Measurements from ENCODE around the gene GJB2.
"Not testable (repeated sequence)": the region's sequence is repeated elsewhere in the genome, so short reads cannot be mapped to it uniquely, and the experiment has no call there.

GJB2 gene

DNA sequence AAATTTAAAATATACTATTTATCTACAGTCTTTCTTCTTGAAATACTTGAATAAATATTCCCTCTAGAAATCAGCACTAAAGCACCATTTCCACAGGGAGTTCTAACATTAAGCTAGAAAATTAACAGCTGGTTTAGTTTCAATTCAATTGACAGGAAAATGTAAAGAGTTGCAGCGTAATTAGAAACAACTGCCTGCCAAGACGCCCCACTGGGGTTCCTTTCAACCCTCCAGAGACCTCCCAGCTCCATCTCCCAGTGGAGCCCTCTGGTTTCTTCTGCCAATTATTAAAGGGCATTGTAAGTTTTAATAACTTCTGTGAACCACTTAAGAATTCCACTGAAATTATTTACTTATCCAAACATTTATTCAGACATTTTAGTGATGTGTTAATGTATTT lies 36.0 kb downstream of the GJB2 start:
- Histone ChIP-seq H3K27me3 (ENCODE audit: insufficient read depth, low read depth) (no peaks in the 10 kb centered on the region; the same call in 1 of the 2 replicates), H3K4me3 (IDR thresholded peaks at IDR 0.05; ENCODE audit: insufficient read depth, low read depth, low read length) (no peak overlapping the region), H3K4me1 (ENCODE audit: low read depth, poor library complexity, severe bottlenecking) (no peaks in the 10 kb centered on the region), H3K36me3 (ENCODE audit: insufficient read depth) (no peaks in the 10 kb centered on the region), H4K20me1 (ENCODE audit: insufficient read depth) (no peaks in the 10 kb centered on the region), H3K27ac (no peak overlapping the region), H3K9ac (no peak overlapping the region), H2AFZ (ENCODE audit: low read depth) (no peak overlapping the region), H3K4me2 (no peak overlapping the region), H3K79me2 (ENCODE audit: insufficient read depth, low read depth) (no peaks in the 10 kb centered on the region)
- TF ChIP-seq, protein P1, sequence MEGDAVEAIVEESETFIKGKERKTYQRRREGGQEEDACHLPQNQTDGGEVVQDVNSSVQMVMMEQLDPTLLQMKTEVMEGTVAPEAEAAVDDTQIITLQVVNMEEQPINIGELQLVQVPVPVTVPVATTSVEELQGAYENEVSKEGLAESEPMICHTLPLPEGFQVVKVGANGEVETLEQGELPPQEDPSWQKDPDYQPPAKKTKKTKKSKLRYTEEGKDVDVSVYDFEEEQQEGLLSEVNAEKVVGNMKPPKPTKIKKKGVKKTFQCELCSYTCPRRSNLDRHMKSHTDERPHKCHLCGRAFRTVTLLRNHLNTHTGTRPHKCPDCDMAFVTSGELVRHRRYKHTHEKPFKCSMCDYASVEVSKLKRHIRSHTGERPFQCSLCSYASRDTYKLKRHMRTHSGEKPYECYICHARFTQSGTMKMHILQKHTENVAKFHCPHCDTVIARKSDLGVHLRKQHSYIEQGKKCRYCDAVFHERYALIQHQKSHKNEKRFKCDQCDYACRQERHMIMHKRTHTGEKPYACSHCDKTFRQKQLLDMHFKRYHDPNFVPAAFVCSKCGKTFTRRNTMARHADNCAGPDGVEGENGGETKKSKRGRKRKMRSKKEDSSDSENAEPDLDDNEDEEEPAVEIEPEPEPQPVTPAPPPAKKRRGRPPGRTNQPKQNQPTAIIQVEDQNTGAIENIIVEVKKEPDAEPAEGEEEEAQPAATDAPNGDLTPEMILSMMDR (conservative IDR thresholded peaks at IDR 0.05; ENCODE audit: low read depth, low read length): no peak

DNA sequence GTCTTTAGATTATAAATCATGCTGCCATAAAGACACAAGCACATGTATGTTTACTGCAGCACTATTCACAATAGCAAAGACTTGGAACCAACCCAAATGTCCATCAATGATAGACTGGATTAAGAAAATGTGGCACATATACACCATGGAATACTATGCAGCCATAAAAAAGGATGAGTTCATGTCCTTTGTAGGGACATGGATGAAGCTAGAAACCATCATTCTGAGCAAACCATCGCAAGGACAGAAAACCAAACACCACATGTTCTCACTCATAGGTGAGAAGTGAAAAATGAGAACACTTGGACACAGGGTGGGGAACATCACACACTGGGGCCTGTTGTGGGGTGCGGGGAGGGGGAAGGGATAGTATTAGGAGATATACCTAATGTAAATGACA lies 39.4 kb downstream of the GJB2 start:
- H3K36me3 ChIP-seq (ENCODE audit: insufficient read depth); H2AFZ ChIP-seq (ENCODE audit: low read depth); H3K9ac ChIP-seq; H3K4me1 ChIP-seq (ENCODE audit: low read depth, poor library complexity, severe bottlenecking); H3K27ac ChIP-seq; H4K20me1 ChIP-seq (ENCODE audit: insufficient read depth); H3K27me3 ChIP-seq (ENCODE audit: insufficient read depth, low read depth); H3K4me3 ChIP-seq (IDR thresholded peaks at IDR 0.05; ENCODE audit: insufficient read depth, low read depth, low read length); H3K4me2 ChIP-seq; H3K79me2 ChIP-seq (ENCODE audit: insufficient read depth, low read depth): not testable (repeated sequence)

DNA sequence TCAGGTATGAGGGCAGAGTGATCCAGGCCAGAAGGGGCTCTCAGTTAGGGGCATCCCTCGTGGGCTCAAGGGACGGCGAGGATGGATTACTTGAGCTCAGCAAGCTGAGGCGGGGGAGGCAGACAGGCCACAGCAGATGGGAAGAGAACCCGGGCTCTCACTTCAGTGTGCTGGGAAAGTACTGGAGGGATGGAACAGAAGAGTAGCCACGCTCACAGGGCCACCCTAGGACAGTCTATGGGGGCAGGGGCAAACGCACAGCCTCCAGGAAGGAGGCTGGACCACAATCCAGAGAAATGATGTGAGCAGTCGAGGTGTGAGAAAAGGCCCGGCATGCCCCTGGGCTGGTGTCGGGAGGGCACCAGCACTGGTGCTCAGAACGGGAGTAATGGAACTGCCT lies 41.1 kb downstream of the GJB2 start:
- Histone ChIP-seq H3K36me3 (ENCODE audit: insufficient read depth) (no peaks in the 10 kb centered on the region), H2AFZ (ENCODE audit: low read depth) (no peak overlapping the region), H3K79me2 (ENCODE audit: insufficient read depth, low read depth) (no peaks in the 10 kb centered on the region), H3K27ac (no peak overlapping the region), H4K20me1 (ENCODE audit: insufficient read depth) (no peaks in the 10 kb centered on the region), H3K4me3 (IDR thresholded peaks at IDR 0.05; ENCODE audit: insufficient read depth, low read depth, low read length) (no peak overlapping the region), H3K4me1 (ENCODE audit: low read depth, poor library complexity, severe bottlenecking) (peaks cover 13% of the 10 kb centered on the region), H3K27me3 (ENCODE audit: insufficient read depth, low read depth) (no peaks in the 10 kb centered on the region), H3K4me2 (no peak overlapping the region), H3K9ac (no peak overlapping the region)
- TF ChIP-seq, protein P1 (conservative IDR thresholded peaks at IDR 0.05; ENCODE audit: low read depth, low read length): no peak

DNA sequence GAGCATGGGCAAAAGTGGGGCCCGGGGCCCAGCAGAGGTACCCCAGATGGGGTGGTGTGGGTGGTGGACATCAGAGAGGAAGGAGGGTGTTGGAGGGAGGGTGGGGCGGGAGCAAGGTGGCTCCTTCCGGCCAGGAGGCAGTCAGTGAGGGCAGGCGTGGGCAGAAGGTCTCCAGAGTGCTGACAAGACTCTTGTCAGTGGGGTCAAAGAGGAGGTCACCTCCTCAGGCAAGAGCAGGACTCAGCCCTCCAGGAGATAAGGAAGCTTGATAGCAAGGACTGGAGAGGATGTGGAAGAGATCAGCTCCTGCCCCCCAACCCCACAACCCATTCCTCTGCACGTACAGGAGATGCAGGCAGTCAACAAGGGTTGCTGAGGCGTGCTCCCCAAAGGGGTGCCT lies 41.7 kb downstream of the GJB2 start:
- no peak overlapping the region for H3K4me3 ChIP-seq (IDR thresholded peaks at IDR 0.05; ENCODE audit: insufficient read depth, low read depth, low read length)
- no peaks in the 10 kb centered on the region for H3K36me3 ChIP-seq (ENCODE audit: insufficient read depth)
- no peak overlapping the region for H3K9ac ChIP-seq
- TF ChIP-seq, protein P1 (conservative IDR thresholded peaks at IDR 0.05; ENCODE audit: low read depth, low read length): no peak
- H4K20me1 ChIP-seq (ENCODE audit: insufficient read depth): no peaks in the 10 kb centered on the region
- no peak overlapping the region for H2AFZ ChIP-seq (ENCODE audit: low read depth)
- peaks cover 18% of the 10 kb centered on the region for H3K4me1 ChIP-seq (ENCODE audit: low read depth, poor library complexity, severe bottlenecking)
- H3K4me2 ChIP-seq: no peak overlapping the region
- no peaks in the 10 kb centered on the region for H3K27me3 ChIP-seq (ENCODE audit: insufficient read depth, low read depth)
- no peaks in the 10 kb centered on the region for H3K79me2 ChIP-seq (ENCODE audit: insufficient read depth, low read depth)
- no peak overlapping the region for H3K27ac ChIP-seq

DNA sequence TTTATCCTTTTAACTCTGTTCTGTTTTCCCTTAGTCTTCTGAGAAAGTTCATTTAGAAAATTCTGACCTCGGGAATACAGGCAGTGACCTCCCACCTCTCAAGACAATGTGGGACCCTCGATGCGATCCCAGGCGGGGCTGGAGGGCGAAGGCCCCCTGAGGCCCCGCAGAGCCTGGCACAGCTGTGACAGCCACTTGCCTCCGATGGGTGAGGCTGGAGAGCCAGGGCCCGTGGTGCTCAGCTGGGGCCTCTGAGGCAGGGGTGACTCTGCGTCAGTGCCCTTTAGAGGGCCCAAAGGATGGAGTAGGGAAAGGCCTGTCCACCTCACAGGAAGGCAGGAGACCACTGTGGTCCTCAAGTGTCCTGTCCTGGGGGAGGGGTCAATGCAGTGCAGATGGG lies 42.2 kb downstream of the GJB2 start:
- no peaks in the 10 kb centered on the region for H3K36me3 ChIP-seq (ENCODE audit: insufficient read depth)
- H2AFZ ChIP-seq (ENCODE audit: low read depth): no peak overlapping the region
- no peaks in the 10 kb centered on the region for H4K20me1 ChIP-seq (ENCODE audit: insufficient read depth)
- H3K27me3 ChIP-seq (ENCODE audit: insufficient read depth, low read depth): no peaks in the 10 kb centered on the region
- H3K27ac ChIP-seq: no peak overlapping the region
- no peak overlapping the region for H3K9ac ChIP-seq
- TF ChIP-seq, protein P1 (conservative IDR thresholded peaks at IDR 0.05; ENCODE audit: low read depth, low read length): no peak
- H3K4me1 ChIP-seq (ENCODE audit: low read depth, poor library complexity, severe bottlenecking): peaks cover 18% of the 10 kb centered on the region
- no peak overlapping the region for H3K4me3 ChIP-seq (IDR thresholded peaks at IDR 0.05; ENCODE audit: insufficient read depth, low read depth, low read length)
- H3K4me2 ChIP-seq: no peak overlapping the region
- H3K79me2 ChIP-seq (ENCODE audit: insufficient read depth, low read depth): no peaks in the 10 kb centered on the region
